GM12875 (cell line): ENCODE data around the gene JAKMIP3.
"Not testable (repeated sequence)": the region's sequence is repeated elsewhere in the genome, so short reads cannot be mapped to it uniquely, and the experiment has no call there.

ENCODE experiments used
- H3K4me3 ChIP-seq: one replicate; pipeline ENCODE4 v1.5.1; 2011; ENCODE audit warnings: low read depth, low read length, control low read depth
- CTCF ChIP-seq: IDR thresholded peaks from 2 replicates; pipeline ENCODE4 v1.5.1; 2011; ENCODE audit warnings: low read depth, mild to moderate bottlenecking, control low read depth, inconsistent platforms, low read length, moderate library complexity, borderline replicate concordance; ENCODE audit not compliant: insufficient read depth

JAKMIP3 gene

GRCh38 chr10:132070724-132071123 is 5.0 kb downstream of the JAKMIP3 start:
- no peak overlapping the region for H3K4me3 ChIP-seq
- no peak for TF ChIP-seq CTCF

GRCh38 chr10:132071667-132072066 is 5.9 kb downstream of the JAKMIP3 start:
- no peak for TF ChIP-seq CTCF
- H3K4me3 ChIP-seq, result no peak overlapping the region

GRCh38 chr10:132075909-132076577 is 10.3 kb downstream of the JAKMIP3 start:
- no peak overlapping the region for H3K4me3 ChIP-seq
- TF ChIP-seq CTCF, result no peak

- TF ChIP-seq CTCF, result no peak
- no peak overlapping the region for H3K4me3 ChIP-seq
These were observed 10.9 kb downstream of the JAKMIP3 start for GRCh38 chr10:132076578-132077081.

DNA sequence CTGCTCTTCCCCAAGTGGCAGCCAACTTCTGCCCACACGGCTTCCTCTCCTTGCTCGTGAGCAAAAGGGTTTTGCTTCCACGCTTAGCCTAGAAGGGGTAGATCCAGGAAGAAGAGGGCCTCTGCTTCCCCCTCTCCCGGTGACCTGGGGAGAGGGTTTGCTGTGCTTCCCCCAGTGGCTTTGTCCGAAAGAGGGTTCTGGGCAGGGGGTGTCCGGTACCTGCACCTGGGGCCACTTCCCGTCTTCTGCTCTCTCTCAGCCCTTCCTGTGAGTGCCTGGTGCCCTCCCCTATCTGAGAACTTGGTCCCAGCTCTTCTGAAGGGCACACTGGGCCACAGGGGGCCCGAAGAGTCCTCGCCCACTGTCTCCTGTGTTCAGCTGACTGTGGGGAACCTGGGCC is 11.3 kb downstream of the JAKMIP3 start:
- no peak overlapping the region for H3K4me3 ChIP-seq
- TF ChIP-seq CTCF, result no peak

GRCh38 chr10:132078746-132079345 is 13.1 kb downstream of the JAKMIP3 start:
- no peak for TF ChIP-seq CTCF
- no peak overlapping the region for H3K4me3 ChIP-seq

GRCh38 chr10:132084384-132084783 is 18.6 kb downstream of the JAKMIP3 start:
- H3K4me3 ChIP-seq, result not testable (repeated sequence)

DNA sequence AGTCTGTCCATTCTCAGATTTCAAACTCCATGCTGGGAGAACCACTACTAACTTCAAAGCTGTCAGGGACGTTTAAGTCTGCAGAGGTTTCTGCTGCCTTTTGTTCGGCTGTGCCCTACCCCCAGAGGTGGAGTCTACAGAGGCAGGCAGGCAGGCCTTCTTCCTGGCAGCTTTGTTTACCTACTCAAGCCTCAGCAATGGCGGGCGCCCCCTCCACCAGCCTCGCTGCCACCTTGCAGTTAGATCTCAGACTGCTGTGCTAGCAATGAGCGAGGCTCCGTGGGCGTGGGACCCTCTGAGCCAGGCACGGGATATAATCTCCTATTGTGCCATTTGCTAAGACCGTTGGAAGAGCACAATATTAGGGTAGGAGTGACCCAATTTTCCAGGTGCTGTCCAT is 27.5 kb downstream of the JAKMIP3 start:
- H3K4me3 ChIP-seq, result not testable (repeated sequence)
